ENCODE data around the gene PLIN4.

Gene PLIN4

GRCh38 chr19:4522291-4523002, 4.2 kb upstream of the PLIN4 start:
- DNase-seq (ENCODE audit: low read depth), result no peak
- TF ChIP-seq, protein P1, sequence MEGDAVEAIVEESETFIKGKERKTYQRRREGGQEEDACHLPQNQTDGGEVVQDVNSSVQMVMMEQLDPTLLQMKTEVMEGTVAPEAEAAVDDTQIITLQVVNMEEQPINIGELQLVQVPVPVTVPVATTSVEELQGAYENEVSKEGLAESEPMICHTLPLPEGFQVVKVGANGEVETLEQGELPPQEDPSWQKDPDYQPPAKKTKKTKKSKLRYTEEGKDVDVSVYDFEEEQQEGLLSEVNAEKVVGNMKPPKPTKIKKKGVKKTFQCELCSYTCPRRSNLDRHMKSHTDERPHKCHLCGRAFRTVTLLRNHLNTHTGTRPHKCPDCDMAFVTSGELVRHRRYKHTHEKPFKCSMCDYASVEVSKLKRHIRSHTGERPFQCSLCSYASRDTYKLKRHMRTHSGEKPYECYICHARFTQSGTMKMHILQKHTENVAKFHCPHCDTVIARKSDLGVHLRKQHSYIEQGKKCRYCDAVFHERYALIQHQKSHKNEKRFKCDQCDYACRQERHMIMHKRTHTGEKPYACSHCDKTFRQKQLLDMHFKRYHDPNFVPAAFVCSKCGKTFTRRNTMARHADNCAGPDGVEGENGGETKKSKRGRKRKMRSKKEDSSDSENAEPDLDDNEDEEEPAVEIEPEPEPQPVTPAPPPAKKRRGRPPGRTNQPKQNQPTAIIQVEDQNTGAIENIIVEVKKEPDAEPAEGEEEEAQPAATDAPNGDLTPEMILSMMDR (IDR thresholded peaks at IDR 0.05; ENCODE audit: control insufficient read depth, extremely low read depth, insufficient read depth), result no peak
- H3K4me3 ChIP-seq (ENCODE audit: low read depth, low read length), result no peak overlapping the region

DNA sequence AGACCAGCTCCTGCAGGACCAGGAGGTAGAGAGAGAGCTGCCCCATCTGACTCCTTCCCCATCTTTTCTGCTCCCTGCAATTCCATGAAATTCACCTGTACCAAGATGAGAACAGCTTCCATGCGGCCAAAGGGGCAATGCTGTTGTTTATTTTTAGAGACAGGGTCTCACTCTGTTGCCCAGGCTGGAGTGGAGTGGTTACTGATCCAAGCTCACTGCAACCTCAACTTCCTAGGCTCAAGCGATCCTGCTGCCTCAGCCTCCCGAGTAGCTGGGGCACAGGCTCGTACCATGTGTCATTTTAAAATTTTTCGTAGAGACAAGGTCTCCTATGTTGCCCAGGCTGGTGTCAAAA, 3.6 kb upstream of the PLIN4 start:
- DNase-seq (ENCODE audit: low read depth), result no peak
- TF ChIP-seq, protein P1 (IDR thresholded peaks at IDR 0.05; ENCODE audit: control insufficient read depth, extremely low read depth, insufficient read depth), result no peak
- no peak overlapping the region for H3K4me3 ChIP-seq (ENCODE audit: low read depth, low read length)

GRCh38 chr19:4521170-4521887, 3.0 kb upstream of the PLIN4 start:
- H3K4me3 ChIP-seq (ENCODE audit: low read depth, low read length), result no peak overlapping the region
- DNase-seq (ENCODE audit: low read depth), result no peak
- TF ChIP-seq, protein P1 (IDR thresholded peaks at IDR 0.05; ENCODE audit: control insufficient read depth, extremely low read depth, insufficient read depth), result no peak

- TF ChIP-seq, protein P1 (IDR thresholded peaks at IDR 0.05; ENCODE audit: control insufficient read depth, extremely low read depth, insufficient read depth), result no peak
- H3K4me3 ChIP-seq (ENCODE audit: low read depth, low read length), result no peak overlapping the region
- DNase-seq (ENCODE audit: low read depth), result no peak
Observed at GRCh38 chr19:4519521-4520277, 1.4 kb upstream of the PLIN4 start.

- no peak for DNase-seq (ENCODE audit: low read depth)
- TF ChIP-seq, protein P1 (IDR thresholded peaks at IDR 0.05; ENCODE audit: control insufficient read depth, extremely low read depth, insufficient read depth), result no peak
- H3K4me3 ChIP-seq (ENCODE audit: low read depth, low read length), result no peak overlapping the region
Observed at GRCh38 chr19:4519172-4519496, 848 bp upstream of the PLIN4 start.

GRCh38 chr19:4517451-4518057, 732 bp downstream of the PLIN4 start:
- DNase-seq (ENCODE audit: low read depth), result no peak
- no peak overlapping the region for H3K4me3 ChIP-seq (ENCODE audit: low read depth, low read length)
- TF ChIP-seq, protein P1 (IDR thresholded peaks at IDR 0.05; ENCODE audit: control insufficient read depth, extremely low read depth, insufficient read depth), result no peak

Measured in LNCaP clone FGC (cell line).